ENCODE measurements around the gene POU2AF1. TPM values are rescaled to one million over a fixed set of nuclear protein-coding genes. Genes with fewer than 3 reads are reported as not detected.

POU2AF1 gene
- total and polyA plus RNA-seq, 2 donors: 0.90 to 11.7 TPM

- no peaks in the 10 kb centered on the region for H3K4me1 ChIP-seq (ENCODE audit: control insufficient read depth in 2 of 2, insufficient read depth in 2 of 2, low read length in 2 of 2)
- no peak for DNase-seq (ENCODE audit: low read depth in 6 of 9, low spot score in 9 of 9)
- 97% methylated on average over 3 of the region's 3 CpGs for WGBS
- no peaks in the 10 kb centered on the region for H3K36me3 ChIP-seq (ENCODE audit: control insufficient read depth in 2 of 2, insufficient read depth in 2 of 2, low read length in 1 of 2)
- no peak overlapping the region for H3K4me3 ChIP-seq (ENCODE audit: low read length in 2 of 2)
- H3K27ac ChIP-seq (ENCODE audit: low read depth in 1 of 2, low read length in 1 of 2): no peak overlapping the region
- no peaks in the 10 kb centered on the region for H3K27me3 ChIP-seq (ENCODE audit: control insufficient read depth in 2 of 2, insufficient read depth in 1 of 2, low read length in 1 of 2)
- no peaks in the 10 kb centered on the region for H3K9me3 ChIP-seq (ENCODE audit: control insufficient read depth in 2 of 2, insufficient read depth in 1 of 2, low read length in 1 of 2)
Measured at GRCh38 chr11:111347723-111348115, 31.4 kb downstream of the POU2AF1 start.

GRCh38 chr11:111347002-111347722 is 31.9 kb downstream of the POU2AF1 start:
- no peaks in the 10 kb centered on the region for H3K36me3 ChIP-seq (ENCODE audit: control insufficient read depth in 2 of 2, insufficient read depth in 2 of 2, low read length in 1 of 2)
- no peaks in the 10 kb centered on the region for H3K9me3 ChIP-seq (ENCODE audit: control insufficient read depth in 2 of 2, insufficient read depth in 1 of 2, low read length in 1 of 2)
- DNase-seq (ENCODE audit: low read depth in 6 of 9, low spot score in 9 of 9): no peak
- no peak overlapping the region for H3K27ac ChIP-seq (ENCODE audit: low read depth in 1 of 2, low read length in 1 of 2)
- no peaks in the 10 kb centered on the region for H3K27me3 ChIP-seq (ENCODE audit: control insufficient read depth in 2 of 2, insufficient read depth in 1 of 2, low read length in 1 of 2)
- WGBS: 96% methylated on average over 6 of the region's 6 CpGs
- no peak overlapping the region for H3K4me3 ChIP-seq (ENCODE audit: low read length in 2 of 2)
- H3K4me1 ChIP-seq (ENCODE audit: control insufficient read depth in 2 of 2, insufficient read depth in 2 of 2, low read length in 2 of 2): no peaks in the 10 kb centered on the region

GRCh38 chr11:111344032-111344431 is 35.0 kb downstream of the POU2AF1 start:
- Histone ChIP-seq H3K4me3 (ENCODE audit: low read length in 2 of 2) (no peak overlapping the region), H3K9me3 (ENCODE audit: control insufficient read depth in 2 of 2, insufficient read depth in 1 of 2, low read length in 1 of 2) (peaks cover 0 to 4% of the 10 kb centered on the region in 2 donors), H3K36me3 (ENCODE audit: control insufficient read depth in 2 of 2, insufficient read depth in 2 of 2, low read length in 1 of 2) (no peaks in the 10 kb centered on the region), H3K27ac (ENCODE audit: low read depth in 1 of 2, low read length in 1 of 2) (no peak overlapping the region), H3K27me3 (ENCODE audit: control insufficient read depth in 2 of 2, insufficient read depth in 1 of 2, low read length in 1 of 2) (no peaks in the 10 kb centered on the region), H3K4me1 (ENCODE audit: control insufficient read depth in 2 of 2, insufficient read depth in 2 of 2, low read length in 2 of 2) (no peaks in the 10 kb centered on the region)
- WGBS: 95% methylated on average over 3 of the region's 3 CpGs
- DNase-seq (ENCODE audit: low read depth in 6 of 9, low spot score in 9 of 9): no peak

GRCh38 chr11:111342329-111342728 is 36.7 kb downstream of the POU2AF1 start:
- Histone ChIP-seq H3K36me3 (ENCODE audit: control insufficient read depth in 2 of 2, insufficient read depth in 2 of 2, low read length in 1 of 2) (no peaks in the 10 kb centered on the region), H3K4me1 (ENCODE audit: control insufficient read depth in 2 of 2, insufficient read depth in 2 of 2, low read length in 2 of 2) (no peaks in the 10 kb centered on the region), H3K27ac (ENCODE audit: low read depth in 1 of 2, low read length in 1 of 2) (no peak overlapping the region), H3K9me3 (ENCODE audit: control insufficient read depth in 2 of 2, insufficient read depth in 1 of 2, low read length in 1 of 2) (peaks cover 0 to 4% of the 10 kb centered on the region in 2 donors), H3K27me3 (ENCODE audit: control insufficient read depth in 2 of 2, insufficient read depth in 1 of 2, low read length in 1 of 2) (no peaks in the 10 kb centered on the region), H3K4me3 (ENCODE audit: low read length in 2 of 2) (no peak overlapping the region)
- no peak for DNase-seq (ENCODE audit: low read depth in 6 of 9, low spot score in 9 of 9)
- WGBS: 96% methylated on average over 3 of the region's 3 CpGs

- Histone ChIP-seq H3K4me1 (ENCODE audit: control insufficient read depth in 2 of 2, insufficient read depth in 2 of 2, low read length in 2 of 2) (no peaks in the 10 kb centered on the region), H3K36me3 (ENCODE audit: control insufficient read depth in 2 of 2, insufficient read depth in 2 of 2, low read length in 1 of 2) (no peaks in the 10 kb centered on the region), H3K4me3 (ENCODE audit: low read length in 2 of 2) (no peak overlapping the region), H3K27me3 (ENCODE audit: control insufficient read depth in 2 of 2, insufficient read depth in 1 of 2, low read length in 1 of 2) (no peaks in the 10 kb centered on the region), H3K27ac (ENCODE audit: low read depth in 1 of 2, low read length in 1 of 2) (no peak overlapping the region), H3K9me3 (ENCODE audit: control insufficient read depth in 2 of 2, insufficient read depth in 1 of 2, low read length in 1 of 2) (peaks cover 0 to 4% of the 10 kb centered on the region in 2 donors)
- DNase-seq (ENCODE audit: low read depth in 6 of 9, low spot score in 9 of 9): no peak
Measured at GRCh38 chr11:111339758-111340388, 39.2 kb downstream of the POU2AF1 start.

- H3K4me3 ChIP-seq (ENCODE audit: low read length in 2 of 2): no peak overlapping the region
- H3K9me3 ChIP-seq (ENCODE audit: control insufficient read depth in 2 of 2, insufficient read depth in 1 of 2, low read length in 1 of 2): peaks cover 0 to 4% of the 10 kb centered on the region in 2 donors
- 85% methylated on average over 2 of the region's 2 CpGs for WGBS
- H3K4me1 ChIP-seq (ENCODE audit: control insufficient read depth in 2 of 2, insufficient read depth in 2 of 2, low read length in 2 of 2): no peaks in the 10 kb centered on the region
- no peak for DNase-seq (ENCODE audit: low read depth in 6 of 9, low spot score in 9 of 9)
- H3K36me3 ChIP-seq (ENCODE audit: control insufficient read depth in 2 of 2, insufficient read depth in 2 of 2, low read length in 1 of 2): no peaks in the 10 kb centered on the region
- H3K27ac ChIP-seq (ENCODE audit: low read depth in 1 of 2, low read length in 1 of 2): no peak overlapping the region
- no peaks in the 10 kb centered on the region for H3K27me3 ChIP-seq (ENCODE audit: control insufficient read depth in 2 of 2, insufficient read depth in 1 of 2, low read length in 1 of 2)
Measured at GRCh38 chr11:111336582-111337256, 42.4 kb downstream of the POU2AF1 start.

- H3K4me1 ChIP-seq (ENCODE audit: control insufficient read depth in 2 of 2, insufficient read depth in 2 of 2, low read length in 2 of 2): no peaks in the 10 kb centered on the region
- H3K4me3 ChIP-seq (ENCODE audit: low read length in 2 of 2): no peak overlapping the region
- no peaks in the 10 kb centered on the region for H3K36me3 ChIP-seq (ENCODE audit: control insufficient read depth in 2 of 2, insufficient read depth in 2 of 2, low read length in 1 of 2)
- peaks cover 0 to 4% of the 10 kb centered on the region in 2 donors for H3K9me3 ChIP-seq (ENCODE audit: control insufficient read depth in 2 of 2, insufficient read depth in 1 of 2, low read length in 1 of 2)
- H3K27me3 ChIP-seq (ENCODE audit: control insufficient read depth in 2 of 2, insufficient read depth in 1 of 2, low read length in 1 of 2): no peaks in the 10 kb centered on the region
- 96% methylated on average over 4 of the region's 4 CpGs for WGBS
- H3K27ac ChIP-seq (ENCODE audit: low read depth in 1 of 2, low read length in 1 of 2): no peak overlapping the region
- no peak for DNase-seq (ENCODE audit: low read depth in 6 of 9, low spot score in 9 of 9)
Measured at GRCh38 chr11:111336062-111336461, 43.0 kb downstream of the POU2AF1 start.

GRCh38 chr11:111335549-111335948 is 43.5 kb downstream of the POU2AF1 start:
- no peaks in the 10 kb centered on the region for H3K9me3 ChIP-seq (ENCODE audit: control insufficient read depth in 2 of 2, insufficient read depth in 1 of 2, low read length in 1 of 2)
- H3K4me3 ChIP-seq (ENCODE audit: low read length in 2 of 2): no peak overlapping the region
- no peaks in the 10 kb centered on the region for H3K4me1 ChIP-seq (ENCODE audit: control insufficient read depth in 2 of 2, insufficient read depth in 2 of 2, low read length in 2 of 2)
- no peak overlapping the region for H3K27ac ChIP-seq (ENCODE audit: low read depth in 1 of 2, low read length in 1 of 2)
- H3K27me3 ChIP-seq (ENCODE audit: control insufficient read depth in 2 of 2, insufficient read depth in 1 of 2, low read length in 1 of 2): no peaks in the 10 kb centered on the region
- no peaks in the 10 kb centered on the region for H3K36me3 ChIP-seq (ENCODE audit: control insufficient read depth in 2 of 2, insufficient read depth in 2 of 2, low read length in 1 of 2)
- no peak for DNase-seq (ENCODE audit: low read depth in 6 of 9, low spot score in 9 of 9)
- WGBS: 92% methylated on average over 6 of the region's 6 CpGs

All from thymus (tissue), 11 donors.